Prostate gland (tissue), 2 donors: ENCODE data around the gene CASP10. TPM values are rescaled to one million over a fixed set of nuclear protein-coding genes. Genes with fewer than 3 reads are reported as not detected.

Experiments used
- DNase-seq: peaks from one replicate; pipeline ENCODE4 v3.0.0-alpha.2; 2019; ENCODE audit warnings: low spot score
- H3K27ac ChIP-seq, 2 donors: fragments of 200-600 bp; sonication (generic); 2 replicates each; pipeline ENCODE4 v1.5.1; 2017 to 2019
- H3K27me3 ChIP-seq: fragments of 200-600 bp; sonication (generic); replicated peaks from 2 replicates; pipeline ENCODE4 v1.5.1; 2019; ENCODE audit not compliant: insufficient read depth
- H3K36me3 ChIP-seq, 2 donors: fragments of 200-600 bp; sonication (generic); 1 replicate in 1 of 2; 2 replicates in 1 of 2; pipeline versions ENCODE4 v1.5.1 to v1.8.1; 2017 to 2019
- H3K4me1 ChIP-seq: fragments of 200-600 bp; sonication (generic); replicated peaks from 2 replicates; pipeline ENCODE4 v1.5.1; 2019
- H3K4me3 ChIP-seq, 2 donors: fragments of 200-600 bp; sonication (generic); 2 replicates each; pipeline ENCODE4 v1.5.1; 2017 to 2019
- H3K9me3 ChIP-seq: fragments of 200-600 bp; sonication (generic); 2 replicates; pipeline ENCODE4 v1.5.1; 2017
- POLR2A ChIP-seq: fragments of 450-650 bp; IDR thresholded peaks from one replicate; pipeline ENCODE4 v1.6.1; 2016; ENCODE audit warnings: antibody characterized with exemption, mild to moderate bottlenecking
- POLR2AphosphoS5 ChIP-seq: sonication (generic); formaldehyde crosslinking; IDR thresholded peaks from one replicate; pipeline ENCODE4 v1.6.1; 2017; ENCODE audit warnings: antibody characterized with exemption
- WGBS: methylation state at CpG from one replicate; pipeline ENCODE4 v1.1.5; 2018; 5-methylcytosine and 5-hydroxymethylcytosine counted together
- intact Hi-C: fragments of 100-400 bp; cut with DNase I; formaldehyde crosslinking; loops from one replicate; pipeline ENCODE4 v1.14.2; 2022
- total RNA-seq, 2 donors: library from RNA; depleted of rRNA; stranded (reverse); fragments of >200 nt; gene quantifications; one replicate each; pipeline ENCODE4 v1.1.0, GENCODE V29; 2016
- TF ChIP-seq, protein P1 (sequence below), 4 experiments: fragments of 200-600 bp in 2 of 4; fragments of 450-650 bp in 2 of 4; sonication (generic) in 2 of 4; IDR thresholded peaks; 1 replicate in 3 of 4; 2 replicates in 1 of 4; pipeline ENCODE4 v1.5.1; 2016 to 2019; ENCODE audit warnings: antibody characterized with exemption in 4 of 4, mild to moderate bottlenecking in 2 of 4, moderate library complexity in 2 of 4

Gene CASP10
- total RNA-seq, 2 donors from 2014 or later = 1.7 to 9.8 TPM

- H3K9me3 ChIP-seq = no peaks in the 10 kb centered on the region
- H3K36me3 ChIP-seq = no peaks in the 10 kb centered on the region
- TF ChIP-seq, protein P1, sequence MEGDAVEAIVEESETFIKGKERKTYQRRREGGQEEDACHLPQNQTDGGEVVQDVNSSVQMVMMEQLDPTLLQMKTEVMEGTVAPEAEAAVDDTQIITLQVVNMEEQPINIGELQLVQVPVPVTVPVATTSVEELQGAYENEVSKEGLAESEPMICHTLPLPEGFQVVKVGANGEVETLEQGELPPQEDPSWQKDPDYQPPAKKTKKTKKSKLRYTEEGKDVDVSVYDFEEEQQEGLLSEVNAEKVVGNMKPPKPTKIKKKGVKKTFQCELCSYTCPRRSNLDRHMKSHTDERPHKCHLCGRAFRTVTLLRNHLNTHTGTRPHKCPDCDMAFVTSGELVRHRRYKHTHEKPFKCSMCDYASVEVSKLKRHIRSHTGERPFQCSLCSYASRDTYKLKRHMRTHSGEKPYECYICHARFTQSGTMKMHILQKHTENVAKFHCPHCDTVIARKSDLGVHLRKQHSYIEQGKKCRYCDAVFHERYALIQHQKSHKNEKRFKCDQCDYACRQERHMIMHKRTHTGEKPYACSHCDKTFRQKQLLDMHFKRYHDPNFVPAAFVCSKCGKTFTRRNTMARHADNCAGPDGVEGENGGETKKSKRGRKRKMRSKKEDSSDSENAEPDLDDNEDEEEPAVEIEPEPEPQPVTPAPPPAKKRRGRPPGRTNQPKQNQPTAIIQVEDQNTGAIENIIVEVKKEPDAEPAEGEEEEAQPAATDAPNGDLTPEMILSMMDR (IDR thresholded peaks at IDR 0.05) = no peak
- TF ChIP-seq POLR2AphosphoS5 (no peak), POLR2A (no peak)
- no peak for DNase-seq
- WGBS = 87% methylated on average over 4 of the region's 4 CpGs
- H3K4me3 ChIP-seq = no peak overlapping the region
- intact Hi-C loops = no loop called here
- no peak overlapping the region for H3K27ac ChIP-seq
- H3K27me3 ChIP-seq = no peaks in the 10 kb centered on the region
- no peaks in the 10 kb centered on the region for H3K4me1 ChIP-seq
Observed at GRCh38 chr2:201197781-201198180, 14.8 kb downstream of the CASP10 start.

GRCh38 chr2:201199847-201200246 is 16.9 kb downstream of the CASP10 start:
- H3K4me1 ChIP-seq = no peaks in the 10 kb centered on the region
- intact Hi-C loops = no loop called here
- no peaks in the 10 kb centered on the region for H3K27me3 ChIP-seq
- no peak overlapping the region for H3K4me3 ChIP-seq
- no peaks in the 10 kb centered on the region for H3K9me3 ChIP-seq
- 65% methylated on average over 5 of the region's 5 CpGs for WGBS
- TF ChIP-seq, protein P1 (IDR thresholded peaks at IDR 0.05) = no peak
- no peak for TF ChIP-seq POLR2A
- no peak for TF ChIP-seq POLR2AphosphoS5
- H3K27ac ChIP-seq = no peak overlapping the region
- no peaks in the 10 kb centered on the region for H3K36me3 ChIP-seq
- no peak for DNase-seq

DNA sequence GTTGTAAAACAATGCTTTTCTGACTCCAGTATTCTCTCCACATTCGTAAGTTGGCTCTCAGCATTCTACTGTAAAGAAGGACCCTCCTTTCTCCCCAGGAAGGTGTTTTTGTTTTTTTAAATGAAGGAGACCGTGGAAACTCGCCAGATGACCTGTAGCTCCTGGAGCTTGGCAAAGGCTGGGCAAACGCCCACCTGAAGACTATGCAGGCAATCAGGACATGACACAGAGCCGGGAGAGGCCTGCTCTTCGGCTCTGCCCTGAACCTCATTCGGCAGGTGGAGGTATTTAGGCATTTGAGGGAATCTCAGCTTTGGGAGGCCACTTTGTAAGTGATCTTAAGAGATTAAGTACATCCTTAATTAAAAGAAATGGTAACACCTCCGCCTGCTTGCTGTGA is 17.4 kb downstream of the CASP10 start:
- H3K4me3 ChIP-seq = no peak overlapping the region
- TF ChIP-seq POLR2AphosphoS5 = no peak
- TF ChIP-seq, protein P1 (IDR thresholded peaks at IDR 0.05) = no peak
- no peak for TF ChIP-seq POLR2A
- H3K27ac ChIP-seq = no peak overlapping the region
- no peaks in the 10 kb centered on the region for H3K27me3 ChIP-seq
- no peak for DNase-seq
- H3K36me3 ChIP-seq = no peaks in the 10 kb centered on the region
- 71% methylated on average over 8 of the region's 8 CpGs for WGBS
- no peaks in the 10 kb centered on the region for H3K9me3 ChIP-seq
- H3K4me1 ChIP-seq = no peaks in the 10 kb centered on the region
- intact Hi-C loops = no loop called here

DNA sequence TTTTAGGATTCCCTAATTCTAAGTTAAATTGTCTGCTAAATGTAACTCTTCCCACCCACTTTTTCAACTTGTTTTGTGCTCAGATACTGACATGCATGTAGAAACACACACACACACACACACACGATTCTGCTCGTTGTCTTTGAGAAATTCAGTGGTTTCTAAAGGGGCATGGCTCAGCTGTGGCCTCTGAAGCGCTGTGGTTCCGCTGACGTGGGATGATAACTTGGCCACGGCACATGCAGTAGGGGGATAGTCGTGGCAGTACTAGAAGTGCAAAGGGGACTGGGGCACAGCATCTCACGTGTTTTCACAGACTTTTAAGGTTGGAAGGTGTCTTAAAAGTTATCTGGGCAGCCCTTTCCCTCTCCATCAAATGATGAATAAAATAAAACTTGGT is 18.4 kb downstream of the CASP10 start:
- TF ChIP-seq, protein P1 (IDR thresholded peaks at IDR 0.05) = no peak
- TF ChIP-seq POLR2AphosphoS5 (no peak), POLR2A (no peak)
- Histone ChIP-seq H3K9me3 (no peaks in the 10 kb centered on the region), H3K27ac (no peak overlapping the region), H3K4me3 (no peak overlapping the region), H3K36me3 (no peaks in the 10 kb centered on the region), H3K27me3 (no peaks in the 10 kb centered on the region), H3K4me1 (no peaks in the 10 kb centered on the region)
- no peak for DNase-seq
- intact Hi-C loops = no loop called here
- 93% methylated on average over 8 of the region's 8 CpGs for WGBS

- no peaks in the 10 kb centered on the region for H3K4me1 ChIP-seq
- no peak for DNase-seq
- 72% methylated on average over 6 of the region's 6 CpGs for WGBS
- no peaks in the 10 kb centered on the region for H3K36me3 ChIP-seq
- intact Hi-C loops = no loop called here
- no peaks in the 10 kb centered on the region for H3K27me3 ChIP-seq
- H3K27ac ChIP-seq = no peak overlapping the region
- no peak overlapping the region for H3K4me3 ChIP-seq
- H3K9me3 ChIP-seq = no peaks in the 10 kb centered on the region
- no peak for TF ChIP-seq POLR2A
- TF ChIP-seq, protein P1 (IDR thresholded peaks at IDR 0.05) = no peak
- TF ChIP-seq POLR2AphosphoS5 = no peak
Observed at GRCh38 chr2:201203916-201204654, 21.1 kb downstream of the CASP10 start.
